AG04450 (cell line): ENCODE results near the gene CACNG8. TPM values are rescaled to one million over a fixed set of nuclear protein-coding genes. Genes with fewer than 3 reads are reported as not detected.
A peak's percentile ranks its signal among the peaks of the same experiment; 100 is the strongest.

Experiments used
- CTCF ChIA-PET: fragments of 300-600, 350-600 bp; formaldehyde crosslinking; extraction: SDS; loops from one replicate; lab custom pipeline; 2022; ENCODE audit warnings: antibody characterized with exemption, inconsistent platforms; lab: Charles Lee
- POLR2A ChIA-PET: fragments of 350-600 bp; formaldehyde crosslinking; extraction: SDS; loops from one replicate; lab custom pipeline; 2021; ENCODE audit warnings: antibody characterized with exemption, inconsistent platforms; lab: Yijun Ruan, JAX
- DNase-seq: peaks from one replicate; pipeline ENCODE4 v3.0.0-alpha.2; 2011; ENCODE audit warnings: low read depth, low spot score
- H3K27ac ChIP-seq: one replicate; pipeline ENCODE4 v1.5.1; 2012; ENCODE audit warnings: low read depth, low read length, control low read depth
- H3K27me3 ChIP-seq: one replicate; pipeline ENCODE4 v1.6.0; 2012; ENCODE audit warnings: low read length; ENCODE audit not compliant: control insufficient read depth, insufficient read depth
- H3K4me3 ChIP-seq: 2 replicates; pipeline ENCODE4 v1.5.1; 2011; ENCODE audit warnings: mild to moderate bottlenecking, low read depth, low read length, control low read depth
- H3K9me3 ChIP-seq: 2 replicates; pipeline ENCODE4 v1.5.1; 2012; ENCODE audit warnings: low read length; ENCODE audit not compliant: control insufficient read depth, insufficient read depth
- polyA plus RNA-seq: library from polyadenylated mRNA; depleted of rRNA; stranded (reverse); fragments of >200 nt; gene quantifications from 2 replicates; pipeline ENCODE4 v1.2.3, GENCODE V29; 2011
- TF ChIP-seq, protein P1 (sequence below): IDR thresholded peaks from 2 replicates; pipeline ENCODE4 v1.5.1; 2011; ENCODE audit warnings: low read depth, low read length, control low read depth, inconsistent platforms

The CACNG8 gene
- polyA plus RNA-seq, 1 experiment = 0.33 TPM

DNA sequence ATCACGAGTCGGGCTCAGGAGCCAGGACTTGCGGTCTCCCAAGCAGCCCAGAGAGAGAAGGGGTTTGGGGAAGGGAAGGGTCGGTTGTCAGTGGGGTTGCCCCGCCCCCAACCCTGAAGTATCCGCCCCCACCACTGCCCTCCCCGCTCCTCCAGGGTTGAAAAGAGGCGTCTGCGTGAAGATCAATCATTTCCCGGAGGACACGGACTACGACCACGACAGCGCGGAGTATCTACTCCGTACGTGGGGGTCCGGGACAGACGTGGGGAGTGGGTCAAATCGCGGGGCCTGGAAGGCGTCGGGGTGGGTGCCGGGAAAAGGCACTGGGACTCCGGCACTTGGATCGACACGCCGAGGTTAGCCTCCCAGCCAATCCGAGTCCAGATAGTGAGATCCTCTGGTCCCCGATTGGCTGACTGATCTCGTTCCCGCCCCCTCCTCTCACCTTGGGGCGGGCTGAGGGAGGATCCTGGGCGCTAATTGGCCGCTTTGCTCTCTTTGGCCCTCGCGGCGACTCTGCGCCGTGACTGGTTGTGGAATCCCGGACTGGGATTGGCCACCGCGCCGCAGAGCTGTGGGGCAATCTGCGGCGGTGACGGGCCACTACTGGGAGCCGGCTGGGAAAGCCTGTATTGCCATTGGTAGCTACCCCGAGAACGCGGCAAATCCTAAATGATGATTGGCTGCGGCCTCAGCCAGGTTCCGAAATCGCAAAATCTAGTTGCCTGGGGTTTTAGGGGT is 15.4 kb downstream of the CACNG8 start:
- Histone ChIP-seq H3K4me3 (peak overlapping the region; percentile 64), H3K27ac (peak overlapping the region; percentile 57), H3K9me3 (peaks cover 6% of the 10 kb centered on the region; the same call in 1 of the 2 replicates), H3K27me3 (no peaks in the 10 kb centered on the region)
- CTCF ChIA-PET = no interaction called here
- peak; percentile 92 for DNase-seq
- TF ChIP-seq, protein P1, sequence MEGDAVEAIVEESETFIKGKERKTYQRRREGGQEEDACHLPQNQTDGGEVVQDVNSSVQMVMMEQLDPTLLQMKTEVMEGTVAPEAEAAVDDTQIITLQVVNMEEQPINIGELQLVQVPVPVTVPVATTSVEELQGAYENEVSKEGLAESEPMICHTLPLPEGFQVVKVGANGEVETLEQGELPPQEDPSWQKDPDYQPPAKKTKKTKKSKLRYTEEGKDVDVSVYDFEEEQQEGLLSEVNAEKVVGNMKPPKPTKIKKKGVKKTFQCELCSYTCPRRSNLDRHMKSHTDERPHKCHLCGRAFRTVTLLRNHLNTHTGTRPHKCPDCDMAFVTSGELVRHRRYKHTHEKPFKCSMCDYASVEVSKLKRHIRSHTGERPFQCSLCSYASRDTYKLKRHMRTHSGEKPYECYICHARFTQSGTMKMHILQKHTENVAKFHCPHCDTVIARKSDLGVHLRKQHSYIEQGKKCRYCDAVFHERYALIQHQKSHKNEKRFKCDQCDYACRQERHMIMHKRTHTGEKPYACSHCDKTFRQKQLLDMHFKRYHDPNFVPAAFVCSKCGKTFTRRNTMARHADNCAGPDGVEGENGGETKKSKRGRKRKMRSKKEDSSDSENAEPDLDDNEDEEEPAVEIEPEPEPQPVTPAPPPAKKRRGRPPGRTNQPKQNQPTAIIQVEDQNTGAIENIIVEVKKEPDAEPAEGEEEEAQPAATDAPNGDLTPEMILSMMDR = no peak
- POLR2A ChIA-PET = no interaction called here

DNA sequence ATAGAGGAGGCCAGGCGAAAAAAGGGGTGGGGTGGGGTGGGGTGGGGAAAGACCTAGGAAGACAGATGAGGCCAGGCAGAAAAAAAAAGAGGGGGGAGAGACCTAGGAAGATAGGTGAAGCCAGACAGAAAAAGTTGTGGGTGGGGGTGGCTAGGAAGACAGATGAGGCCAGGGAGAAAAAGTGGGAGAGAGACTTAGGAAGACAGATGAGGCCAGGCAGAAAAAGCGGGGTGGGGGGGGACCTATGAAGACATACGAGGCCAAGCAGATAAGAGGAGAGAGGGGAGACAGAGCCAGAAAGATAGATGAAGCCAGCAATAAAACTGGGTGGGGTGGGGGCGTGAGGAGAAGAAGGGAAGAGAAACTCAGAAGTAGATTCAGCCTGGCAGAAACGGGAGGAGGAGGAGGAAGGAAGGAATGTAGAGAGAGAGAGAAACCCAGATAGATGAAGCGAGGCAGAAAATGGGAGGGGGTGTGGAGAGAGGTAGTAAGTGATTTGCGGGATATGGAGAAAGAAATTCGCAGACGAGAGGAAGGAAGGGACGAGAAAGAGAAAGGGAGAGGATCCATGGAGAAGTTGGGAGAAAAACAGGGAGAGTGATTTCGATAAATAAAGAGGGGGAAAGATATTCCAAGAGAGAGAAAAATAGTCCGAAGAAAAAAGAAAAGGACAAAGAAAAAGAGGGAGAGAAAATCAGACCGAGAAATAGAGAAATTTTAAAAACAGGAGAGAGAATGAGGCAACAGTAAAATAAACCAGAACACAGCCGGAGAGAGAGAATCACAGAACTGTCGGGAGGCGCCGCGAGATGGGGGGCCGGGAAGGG is 16.5 kb downstream of the CACNG8 start:
- no peaks in the 10 kb centered on the region for H3K27me3 ChIP-seq
- CTCF ChIA-PET = interaction anchor here (1.7 kb wide), 1 partner anchor 51 kb away, joined by 7 read pairs; no protein-coding TSS in a partner anchor
- no peak overlapping the region for H3K27ac ChIP-seq
- POLR2A ChIA-PET = no interaction called here
- peak overlapping the region; percentile 70 for H3K4me3 ChIP-seq
- H3K9me3 ChIP-seq = peaks cover 6% of the 10 kb centered on the region; the same call in 1 of the 2 replicates
- DNase-seq = no peak
- TF ChIP-seq, protein P1 = no peak

DNA sequence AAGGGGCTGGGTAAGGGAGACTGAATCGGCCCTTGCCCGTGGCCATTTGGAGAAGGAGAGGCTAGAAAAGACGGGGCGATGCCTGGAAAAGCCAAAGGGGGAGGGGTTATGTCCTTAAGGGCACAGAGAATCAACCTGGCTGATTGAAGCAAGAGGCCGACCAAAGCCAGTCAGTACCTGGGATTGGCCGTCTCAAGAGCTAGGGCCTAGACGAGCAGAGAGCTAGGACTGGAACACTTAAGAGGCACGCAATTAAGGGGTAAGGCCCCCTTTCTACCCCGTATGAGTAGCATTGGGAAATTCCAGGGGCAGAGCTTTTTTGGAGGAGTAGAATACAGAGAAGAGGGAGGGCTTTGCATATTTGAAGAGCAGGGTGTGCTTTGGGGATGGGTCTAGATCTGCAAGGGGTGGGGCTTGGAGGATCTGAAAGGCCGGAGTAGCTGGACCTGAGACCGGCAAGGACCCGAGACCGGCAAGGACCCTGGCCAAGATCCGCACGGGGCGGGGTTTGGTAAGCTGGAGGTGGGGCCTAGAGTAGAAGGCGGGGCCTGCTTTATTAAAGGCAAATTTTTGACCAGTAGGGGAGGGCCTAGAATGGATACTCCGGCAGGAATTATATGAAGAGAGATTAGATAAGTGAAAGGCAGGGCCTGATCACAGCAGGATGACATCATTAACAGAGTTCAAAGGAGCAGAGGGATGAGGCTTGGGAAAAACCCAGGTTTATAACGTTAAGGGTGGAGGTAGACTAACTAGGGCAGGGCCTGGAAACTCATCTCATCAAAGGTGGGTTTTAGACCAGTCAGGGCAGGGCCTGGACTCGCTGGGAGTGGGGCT is 18.0 kb downstream of the CACNG8 start:
- TF ChIP-seq, protein P1 = no peak
- no peak for DNase-seq
- CTCF ChIA-PET = interaction anchor here (0.6 to 3.1 kb wide), 5 partner anchors 43 to 171 kb away, joined by 3 to 12 read pairs (median 5); no protein-coding TSS in a partner anchor
- no peaks in the 10 kb centered on the region for H3K27me3 ChIP-seq
- H3K9me3 ChIP-seq = peaks cover 6% of the 10 kb centered on the region; the same call in 1 of the 2 replicates
- POLR2A ChIA-PET = interaction anchor here (0.6 to 1.1 kb wide), 6 partner anchors 12 to 157 kb away, joined by 3 to 5 read pairs (median 4); partner anchors contain the start of gene CNOT3
- H3K4me3 ChIP-seq = peak overlapping the region; percentile 53
- H3K27ac ChIP-seq = peak overlapping the region; percentile 47

DNA sequence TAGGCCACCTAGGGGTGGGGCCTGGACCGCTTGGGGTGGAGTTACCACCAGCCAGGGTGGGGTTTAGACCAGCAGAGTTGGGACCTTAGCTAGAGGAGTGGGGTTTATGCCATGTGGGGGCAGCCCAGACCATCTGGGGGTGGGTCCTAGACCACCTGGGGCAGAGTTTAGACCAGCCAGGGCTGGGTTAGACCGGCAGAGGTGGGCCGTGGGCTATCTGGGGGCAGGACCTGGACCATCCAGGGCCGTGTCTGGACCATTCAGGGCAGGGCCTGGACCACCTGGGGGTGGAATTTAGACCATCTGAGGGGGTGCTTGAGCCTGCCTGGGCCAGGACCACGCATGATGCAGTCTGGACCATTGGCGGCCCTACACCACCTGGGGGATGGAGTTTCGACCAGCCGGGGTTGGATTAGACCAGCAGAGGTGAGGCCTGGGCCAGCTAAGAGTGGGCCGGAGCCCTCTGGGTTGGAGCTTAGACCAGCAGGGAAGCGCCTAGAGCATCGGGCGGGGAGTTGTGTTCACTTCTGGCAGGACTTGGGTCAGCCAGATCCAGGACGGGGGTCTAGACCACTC is 18.7 kb downstream of the CACNG8 start:
- peak overlapping the region; percentile 47 for H3K27ac ChIP-seq
- no peak for DNase-seq
- TF ChIP-seq, protein P1 = no peak
- no peaks in the 10 kb centered on the region for H3K27me3 ChIP-seq
- POLR2A ChIA-PET = no interaction called here
- peaks cover 6% of the 10 kb centered on the region; the same call in 1 of the 2 replicates for H3K9me3 ChIP-seq
- H3K4me3 ChIP-seq = no peak overlapping the region
- CTCF ChIA-PET = interaction anchor here (1.0 to 3.1 kb wide), 3 partner anchors 42 to 74 kb away, joined by 3 to 12 read pairs (median 5); no protein-coding TSS in a partner anchor
